Ectodermal cell (in vitro differentiated cells): ENCODE data around the gene TRIM46.
"Not testable (repeated sequence)": the region's sequence is repeated elsewhere in the genome, so short reads cannot be mapped to it uniquely, and the experiment has no call there.

Experiments used
- H3K27ac ChIP-seq: 2 replicates; pipeline ENCODE4 v1.7.0; 2013; ENCODE audit warnings: mild to moderate bottlenecking, low read depth, low read length; ENCODE audit not compliant: insufficient read depth, poor library complexity, severe bottlenecking
- H3K27me3 ChIP-seq: 2 replicates; pipeline ENCODE4 v1.7.0; 2013; ENCODE audit warnings: mild to moderate bottlenecking, low read length; ENCODE audit not compliant: insufficient read depth, control insufficient read depth, poor library complexity, severe bottlenecking
- H3K36me3 ChIP-seq: one replicate; pipeline ENCODE4 v1.7.0; 2013; ENCODE audit warnings: low read length; ENCODE audit not compliant: control insufficient read depth, insufficient read depth
- H3K4me1 ChIP-seq: one replicate; pipeline ENCODE4 v1.7.0; 2013; ENCODE audit warnings: low read length; ENCODE audit not compliant: control insufficient read depth, insufficient read depth
- H3K4me3 ChIP-seq: 2 replicates; pipeline ENCODE4 v1.7.0; 2013; ENCODE audit warnings: low read depth, low read length, control low read depth; ENCODE audit not compliant: insufficient read depth
- H3K9me3 ChIP-seq: 2 replicates; pipeline ENCODE4 v1.7.0; 2013; ENCODE audit warnings: mild to moderate bottlenecking, low read length, moderate library complexity; ENCODE audit not compliant: control insufficient read depth
- WGBS, 2 experiments: methylation state at CpG; one replicate each; pipeline ENCODE4 v1.1.7; 2013; ENCODE audit warnings: missing lambda C conversion rate in 2 of 2; 5-methylcytosine and 5-hydroxymethylcytosine counted together

Gene TRIM46

DNA sequence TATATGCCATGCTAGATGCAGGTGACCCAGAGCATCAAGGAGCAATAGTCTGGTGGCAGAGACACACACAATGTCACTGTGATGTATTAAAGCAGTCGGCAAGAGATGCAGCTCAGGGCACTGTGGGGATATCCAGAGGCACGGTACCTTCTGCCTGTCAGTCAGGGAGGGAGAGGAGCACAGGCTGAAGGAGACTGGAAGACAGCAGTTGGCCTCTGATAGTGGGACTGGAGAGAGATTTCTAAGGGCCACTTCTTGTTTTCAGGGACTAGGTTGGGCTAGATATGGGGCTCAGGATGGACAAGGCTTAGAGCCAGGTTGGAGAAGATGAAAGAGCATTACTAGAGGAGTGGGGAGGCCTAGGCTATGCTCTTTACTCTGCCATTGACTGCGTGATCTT, 57.7 kb downstream of the TRIM46 start:
- not testable (repeated sequence) for H3K4me3 ChIP-seq, H3K27ac ChIP-seq, H3K9me3 ChIP-seq, H3K36me3 ChIP-seq, H3K4me1 ChIP-seq, H3K27me3 ChIP-seq
- 85 to 86% methylated on average over 3 of the region's 3 CpGs for WGBS, 2 experiments

DNA sequence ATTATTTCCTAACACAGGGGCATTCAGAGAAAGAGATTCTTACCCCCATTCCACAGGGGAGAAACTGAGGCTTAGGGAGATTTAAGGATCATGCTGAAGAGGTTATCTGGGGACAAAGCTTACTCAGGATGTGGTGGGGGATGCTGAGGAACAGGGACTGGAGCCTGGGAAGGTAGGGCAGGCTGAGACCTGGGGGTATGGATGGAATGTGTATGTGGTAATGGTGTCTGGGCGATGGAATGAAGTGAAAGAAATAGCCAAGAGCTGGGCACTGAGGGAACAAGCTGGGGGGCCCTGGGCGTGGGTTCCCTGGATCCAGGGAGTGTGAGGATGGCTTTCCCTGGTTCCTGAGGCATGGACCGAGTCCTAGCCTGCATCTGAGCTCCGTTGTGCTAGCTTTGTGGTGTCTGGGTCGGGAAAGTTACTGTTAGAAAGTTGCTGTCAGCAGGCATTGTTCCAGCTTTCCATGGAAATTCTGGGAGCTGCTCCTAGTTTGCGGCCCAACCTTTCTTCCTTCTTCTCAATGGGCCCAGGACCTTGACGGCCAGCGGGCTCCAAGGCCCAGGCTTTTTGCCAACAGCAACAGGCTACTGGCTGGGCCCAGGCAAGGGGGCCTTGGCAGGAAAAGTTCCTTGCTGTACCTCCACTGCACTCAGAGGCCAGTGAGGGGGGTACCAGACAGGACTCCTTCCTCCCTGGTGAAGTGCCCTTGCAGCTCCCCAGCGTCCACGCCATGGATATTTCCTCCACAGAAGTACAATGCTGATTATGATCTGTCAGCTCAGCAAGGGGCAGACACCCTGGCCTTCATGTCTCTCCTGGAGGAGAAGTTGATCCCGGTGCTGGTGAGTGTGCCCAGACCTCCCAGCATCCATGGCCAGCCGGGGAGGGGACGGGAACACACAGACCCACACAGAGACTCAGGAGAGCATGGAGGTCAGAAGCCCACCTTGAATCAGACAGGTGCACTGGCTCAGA, 58.6 kb downstream of the TRIM46 start:
- H3K27me3 ChIP-seq, H3K36me3 ChIP-seq, H3K4me1 ChIP-seq, H3K9me3 ChIP-seq, H3K4me3 ChIP-seq, H3K27ac ChIP-seq: not testable (repeated sequence)
- 91 to 93% methylated on average over 13 of the region's 13 CpGs for WGBS, 2 experiments

DNA sequence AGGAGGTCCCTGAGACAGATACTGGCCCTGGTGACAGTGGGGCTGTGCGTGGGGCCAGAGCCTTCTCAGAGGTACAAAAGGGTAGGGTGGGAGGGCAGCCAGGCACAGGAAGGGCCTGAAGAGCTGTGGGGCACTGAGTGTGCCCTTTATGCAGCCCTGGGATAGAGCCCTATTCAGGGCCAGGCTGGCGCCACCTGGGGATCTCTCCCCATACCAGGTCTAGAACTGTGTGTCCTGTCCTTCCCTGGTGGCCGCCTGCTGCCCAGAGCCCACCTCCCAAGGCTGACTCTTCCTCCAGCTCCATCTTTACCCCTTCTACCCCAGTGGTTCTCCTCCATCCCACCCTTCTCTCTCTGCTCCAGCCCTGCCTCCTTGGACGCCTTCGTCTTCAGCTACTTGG, 59.9 kb downstream of the TRIM46 start:
- not testable (repeated sequence) for H3K9me3 ChIP-seq, H3K27me3 ChIP-seq, H3K4me1 ChIP-seq, H3K4me3 ChIP-seq, H3K36me3 ChIP-seq, H3K27ac ChIP-seq
- 93 to 98% methylated on average over 1 of the region's 5 CpGs for WGBS, 2 experiments
